K562 (cell line): ENCODE data around the gene HNF4A. TPM values are rescaled to one million over a fixed set of nuclear protein-coding genes. Genes with fewer than 3 reads are reported as not detected.

Experiments
- ATAC-seq: fragments of 200-7000 bp; cut with Tn5 transposase; 3 replicates; pipeline ENCODE4 v1.9.1; 2020; ENCODE audit warnings: moderate library complexity
- BruUV-seq: library from RNA; stranded (reverse); fragments of 400-500 nt; replicated peaks from 2 replicates; lab custom pipeline; 2021; lab: Mats Ljungman, UMichigan
- CTCF ChIA-PET: fragments of 300-600 bp; formaldehyde crosslinking; extraction: SDS; loops from one replicate; lab custom pipeline; 2021; ENCODE audit warnings: low intra/inter-chr PET ratio; lab: Yijun Ruan, JAX
- POLR2A ChIA-PET: fragments of 300-600, 350-650 bp; sonication (Branson Sonifier 250); formaldehyde crosslinking; extraction: SDS; loops from one replicate; lab custom pipeline; 2021; ENCODE audit warnings: antibody characterized with exemption, inconsistent platforms; lab: Yijun Ruan, JAX
- DNase-seq, 4 experiments: peaks; one replicate each; pipeline versions ENCODE4 v3.0.0 to v3.0.0-alpha.2; 2011 to 2018; ENCODE audit warnings: low spot score in 3 of 4, mixed read lengths in 3 of 4; ENCODE audit errors: extremely low read depth in 1 of 4
- FAIRE-seq: peaks from 2 replicates; lab custom pipeline; 2011; peaks lifted over from hg19 to GRCh38; lab: Jason Lieb, UNC
- H2AFZ ChIP-seq: 2 replicates; pipeline ENCODE4 v1.6.0; 2011; ENCODE audit warnings: low read depth, low read length, control low read depth, inconsistent platforms
- H3K27ac ChIP-seq: fragments of 200-600 bp; 3 replicates; pipeline ENCODE4 v1.8.0; 2011; ENCODE audit warnings: low read depth, mild to moderate bottlenecking, control low read depth, inconsistent platforms, low read length, moderate library complexity, mixed read lengths; ENCODE audit errors: extremely low read depth
- H3K27me3 ChIP-seq, 2 experiments: fragments of 300-600 bp in 1 of 2; 2 replicates in 1 of 2; 3 replicates in 1 of 2; pipeline versions ENCODE4 v1.6.0 to v1.8.0; 2011; ENCODE audit warnings: inconsistent platforms in 2 of 2, low read length in 2 of 2, mild to moderate bottlenecking in 1 of 2, mixed read lengths in 1 of 2, moderate library complexity in 1 of 2; ENCODE audit not compliant: control insufficient read depth in 2 of 2, insufficient read depth in 2 of 2
- H3K36me3 ChIP-seq: fragments of 300-600 bp; 3 replicates; pipeline ENCODE4 v1.8.0; 2011; ENCODE audit warnings: mild to moderate bottlenecking, low read length, inconsistent platforms; ENCODE audit not compliant: control insufficient read depth, insufficient read depth
- H3K4me1 ChIP-seq, 2 experiments: fragments of 200-600 bp in 1 of 2; replicated peaks in 1 of 2; 2 replicates in 1 of 2; 3 replicates in 1 of 2; pipeline versions ENCODE4 v1.5.1 to v1.8.0; 2011; ENCODE audit warnings: inconsistent platforms in 2 of 2, low read length in 2 of 2, mild to moderate bottlenecking in 1 of 2, mixed read lengths in 1 of 2, moderate library complexity in 1 of 2; ENCODE audit not compliant: control insufficient read depth in 2 of 2, insufficient read depth in 2 of 2
- H3K4me2 ChIP-seq: 2 replicates; pipeline ENCODE4 v1.6.1; 2011; ENCODE audit warnings: low read length, control low read depth, inconsistent platforms, mixed read lengths; ENCODE audit not compliant: insufficient read depth
- H3K4me3 ChIP-seq: fragments of 200-600 bp; sonication (generic), shearing (Covaris generic); 2 replicates; pipeline ENCODE4 v1.5.1; 2016; ENCODE audit warnings: control low read depth, inconsistent platforms
- H3K79me2 ChIP-seq: fragments of 200-600 bp; 3 replicates; pipeline ENCODE4 v1.8.0; 2011; ENCODE audit warnings: low read length, inconsistent platforms; ENCODE audit not compliant: control insufficient read depth, insufficient read depth
- H3K9ac ChIP-seq, 2 experiments: 2 replicates each; pipeline versions ENCODE4 v1.6.0 to v1.6.1; 2011; ENCODE audit warnings: low read depth in 2 of 2, low read length in 2 of 2, control low read depth in 1 of 2, inconsistent platforms in 1 of 2, mild to moderate bottlenecking in 1 of 2, mixed read lengths in 1 of 2; ENCODE audit not compliant: insufficient read depth in 1 of 2
- H3K9me1 ChIP-seq: one replicate; pipeline ENCODE4 v1.6.0; 2011; ENCODE audit warnings: inconsistent platforms, mild to moderate bottlenecking, low read length, moderate library complexity; ENCODE audit not compliant: control insufficient read depth, insufficient read depth
- H3K9me3 ChIP-seq: replicated peaks from 2 replicates; pipeline ENCODE4 v1.5.1; 2011; ENCODE audit warnings: low read depth, low read length, inconsistent platforms; ENCODE audit not compliant: control insufficient read depth, insufficient read depth
- H4K20me1 ChIP-seq: replicated peaks from 2 replicates; pipeline ENCODE4 v1.6.1; 2011; ENCODE audit warnings: low read length, inconsistent platforms, mixed read lengths; ENCODE audit not compliant: control insufficient read depth, insufficient read depth
- BRF1 ChIP-seq: IDR thresholded peaks from 3 replicates; pipeline ENCODE4 v1.6.1; 2011; ENCODE audit warnings: borderline replicate concordance, mild to moderate bottlenecking; ENCODE audit not compliant: insufficient read length; ENCODE audit errors: extremely low read depth
- CBX5 ChIP-seq: IDR thresholded peaks from 2 replicates; pipeline ENCODE4 v1.6.1; 2014; ENCODE audit warnings: low read depth, borderline replicate concordance
- CC2D1A ChIP-seq: fragments of 450-650 bp; IDR thresholded peaks from 2 replicates; pipeline ENCODE4 v1.6.1; 2017; ENCODE audit warnings: mild to moderate bottlenecking
- FOXM1 ChIP-seq, 2 experiments: fragments of 450-650 bp in 1 of 2; sonication (generic) in 1 of 2; formaldehyde crosslinking in 1 of 2; IDR thresholded peaks; 2 replicates each; pipeline versions ENCODE4 v1.6.1 to v1.9.0; 2017 to 2022; ENCODE audit warnings: low read depth in 2 of 2, mild to moderate bottlenecking in 2 of 2, missing genetic modification reagents in 1 of 2, moderate library complexity in 1 of 2
- HDAC6 ChIP-seq: IDR thresholded peaks from 2 replicates; pipeline ENCODE4 v1.6.1; 2012; ENCODE audit warnings: low read depth, mild to moderate bottlenecking, control low read depth, inconsistent platforms, low read length, moderate library complexity
- IRF2 ChIP-seq: sonication (generic); formaldehyde crosslinking; IDR thresholded peaks from 2 replicates; pipeline ENCODE4 v1.8.1; 2022; ENCODE audit warnings: mild to moderate bottlenecking, missing genetic modification reagents
- KLF1 ChIP-seq: fragments of 450-650 bp; IDR thresholded peaks from 2 replicates; pipeline ENCODE4 v1.6.1; 2016; ENCODE audit warnings: missing genetic modification characterization, missing compliant biosample characterization
- MBD2 ChIP-seq: sonication (generic); IDR thresholded peaks from 2 replicates; pipeline ENCODE4 v1.6.1; 2016; ENCODE audit warnings: low read depth, borderline replicate concordance
- MEIS2 ChIP-seq: fragments of 450-650 bp; IDR thresholded peaks from 2 replicates; pipeline ENCODE4 v1.6.1; 2014; ENCODE audit warnings: mild to moderate bottlenecking; ENCODE audit not compliant: partially characterized antibody
- PHB2 ChIP-seq: fragments of 450-650 bp; IDR thresholded peaks from 2 replicates; pipeline ENCODE4 v1.6.1; 2017; ENCODE audit warnings: low read depth
- RBM15 ChIP-seq: fragments of 200-400 bp; formaldehyde crosslinking; IDR thresholded peaks from 2 replicates; pipeline ENCODE4 v1.6.1; 2018; ENCODE audit warnings: mild to moderate bottlenecking, low read length, moderate library complexity; ENCODE audit not compliant: insufficient read depth
- XRCC3 ChIP-seq: fragments of 450-650 bp; IDR thresholded peaks from 2 replicates; pipeline ENCODE4 v1.6.1; 2017; ENCODE audit warnings: mild to moderate bottlenecking, moderate library complexity
- ZNF146 ChIP-seq: IDR thresholded peaks from one replicate; pipeline ENCODE4 v1.6.1; 2018; ENCODE audit warnings: missing compliant biosample characterization; ENCODE audit not compliant: unreplicated experiment
- ZNF224 ChIP-seq: sonication (generic); formaldehyde crosslinking; IDR thresholded peaks from 2 replicates; pipeline ENCODE4 v1.8.0; 2022; ENCODE audit warnings: mild to moderate bottlenecking, missing genetic modification reagents
- ZNF23 ChIP-seq: fragments of 250-450 bp; sonication (Bioruptor Pico); IDR thresholded peaks from 2 replicates; pipeline ENCODE4 v1.4.0; 2020; ENCODE audit warnings: mild to moderate bottlenecking
- ZNF232 ChIP-seq: sonication (generic); formaldehyde crosslinking; IDR thresholded peaks from 2 replicates; pipeline ENCODE4 v1.8.0; 2022; ENCODE audit warnings: mild to moderate bottlenecking, missing genetic modification reagents
- ZNF778 ChIP-seq: fragments of 450-650 bp; formaldehyde crosslinking; IDR thresholded peaks from 2 replicates; pipeline ENCODE4 v1.4.0; 2020; ENCODE audit warnings: mild to moderate bottlenecking, moderate library complexity
- ZNF79 ChIP-seq: fragments of 250-450 bp; sonication (Bioruptor Pico); IDR thresholded peaks from 2 replicates; pipeline ENCODE4 v1.4.0; 2020; ENCODE audit warnings: low read depth, mild to moderate bottlenecking, moderate library complexity
- ZZZ3 ChIP-seq: fragments of 450-650 bp; IDR thresholded peaks from 2 replicates; pipeline ENCODE4 v1.6.1; 2016; ENCODE audit warnings: antibody characterized with exemption, mild to moderate bottlenecking, moderate library complexity
- WGBS: fragments of 100-300 bp; shearing (Covaris generic); methylation state at CpG from one replicate; pipeline ENCODE4 v1.1.6; 2016; ENCODE audit warnings: low coverage, mixed read lengths; ENCODE audit not compliant: insufficient coverage; ENCODE audit errors: missing lambda C conversion rate; 5-methylcytosine and 5-hydroxymethylcytosine counted together
- in situ Hi-C: fragments of 300-500 bp; cut with MboI; formaldehyde crosslinking; loops from 4 replicates; pipeline ENCODE4 v1.15.0; 2018; ENCODE audit warnings: inconsistent platforms, mixed read lengths
- intact Hi-C: fragments of 100-400 bp; cut with micrococcal nuclease; formaldehyde crosslinking; loops from 2 replicates; pipeline ENCODE4 v1.14.2; 2022
- polyA plus RNA-seq, 8 experiments: library from polyadenylated mRNA; depleted of rRNA in 4 of 8; stranded (reverse) in 5 of 8; unstranded in 3 of 8; fragments of >200 nt; fragmentation: Nextera tagmentation in 2 of 8; fragmentation: Illumina TruSeq in 1 of 8; extraction: Ambion mirVana in 2 of 8; extraction: Trizol in 1 of 8; gene quantifications; 2 replicates each; pipeline versions ENCODE4 v1.2.1 to v1.2.3, GENCODE V29; 2011 to 2014; ENCODE audit warnings: inconsistent platforms in 1 of 8, missing spikeins in 1 of 8
- total RNA-seq, 7 experiments: library from RNA; depleted of rRNA in 6 of 7; stranded (reverse); fragments of >200 nt in 6 of 7; fragmentation: Illumina TruSeq in 2 of 7; extraction: Trizol in 2 of 7; gene quantifications; 2 replicates each; pipeline versions ENCODE4 v1.2.1 to v1.2.3, GENCODE V29; 2011 to 2021; ENCODE audit warnings: low replicate concordance in 1 of 7

HNF4A gene
- total and polyA plus RNA-seq, 9 of the 15 experiments (the other 6 are each of a cell fraction or from before 2014, with no cell fraction given) = 0.03 to 0.27 (median 0.08) TPM; not detected in 5

- ChIA-PET POLR2A (interaction anchor here (0.9 to 2.3 kb wide), 2 partner anchors 10 to 24 kb away, joined by 4 to 10 read pairs; no protein-coding TSS in a partner anchor), CTCF (no interaction called here)
- no peak overlapping the region for H2AFZ ChIP-seq
- H3K4me2 ChIP-seq = no peak overlapping the region
- no peak overlapping the region for H3K4me3 ChIP-seq
- FAIRE-seq = no peak
- 0 out of 5 replicates have a peak, but pooled peaks cover 0 to 3% of the 10 kb centered on the region in 2 experiments for H3K4me1 ChIP-seq
- peaks cover 5% of the 10 kb centered on the region; the same call in 1 of the 2 replicates for H4K20me1 ChIP-seq
- no peak overlapping the region for H3K9ac ChIP-seq
- intact Hi-C loops = no loop called here
- no peaks in the 10 kb centered on the region for H3K9me3 ChIP-seq
- no peaks in the 10 kb centered on the region for H3K79me2 ChIP-seq
- TF ChIP-seq BRF1 (no peak), RBM15 (no peak), ZZZ3 (no peak), ZNF146 (CRISPR knock-in tag) (no peak), HDAC6 (no peak), ZNF778 (CRISPR knock-in tag) (no peak), ZNF79 (CRISPR knock-in tag) (no peak), MEIS2 (no peak), MBD2 (no peak), KLF1 (tag) (no peak), PHB2 (no peak), XRCC3 (no peak), ZNF224 (CRISPR knock-in tag) (no peak), IRF2 (CRISPR knock-in tag) (no peak), FOXM1 (IDR thresholded peaks at IDR 0.05; ENCODE audit: low read depth) (no peak), FOXM1 (CRISPR knock-in tag; IDR thresholded peaks at IDR 0.05; ENCODE audit: low read depth) (no peak), ZNF232 (CRISPR knock-in tag) (no peak), CC2D1A (no peak), CBX5 (no peak), ZNF23 (CRISPR knock-in tag) (no peak)
- TF ChIP-seq, all 486 proteins: peak for 0
- no peak overlapping the region for H3K27ac ChIP-seq
- H3K9me1 ChIP-seq = no peaks in the 10 kb centered on the region
- DNase-seq (no peak), ATAC-seq (no peak)
- in situ Hi-C loops = no loop called here
- BruUV-seq = no TSS peak
- no peaks in the 10 kb centered on the region for H3K36me3 ChIP-seq
- H3K27me3 ChIP-seq = peaks cover 18 to 56% of the 10 kb centered on the region in 2 experiments
- 26% methylated on average over 11 of the region's 13 CpGs for WGBS
Measured at GRCh38 chr20:44415833-44416715, 60.6 kb downstream of the HNF4A start.
